ENCODE measurements around the gene ADGRG3. TPM values are rescaled to one million over a fixed set of nuclear protein-coding genes. Genes with fewer than 3 reads are reported as not detected.

ADGRG3 gene
- total and polyA plus RNA-seq, 4 donors: 1.8 to 66.2 (median 9.4) TPM

DNA sequence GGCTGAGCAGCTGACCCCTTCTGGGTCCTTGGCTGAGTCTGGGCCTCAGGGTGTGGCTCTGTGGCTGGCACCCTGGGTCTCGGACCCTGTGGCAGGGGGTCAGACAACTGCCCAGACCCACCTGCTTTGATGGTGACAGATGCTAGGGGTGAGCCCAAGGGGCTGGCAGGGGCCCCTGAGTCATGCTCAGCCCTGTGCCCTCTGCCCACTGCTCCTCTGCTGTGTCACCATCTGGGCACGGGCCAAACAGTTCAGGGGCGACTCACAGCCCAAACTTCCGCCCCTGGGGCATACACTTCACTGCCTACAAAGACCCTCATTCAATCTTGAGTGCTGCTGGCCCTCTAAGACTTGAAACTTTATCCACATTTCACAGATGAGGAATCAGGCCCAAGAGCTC lies 33.9 kb upstream of the ADGRG3 start:
- DNase-seq (no peak), ATAC-seq (ENCODE audit: insufficient read depth, low FRiP score) (no peak)
- Histone ChIP-seq H3K4me3 (no peak overlapping the region), H3K36me3 (ENCODE audit: control insufficient read depth in 4 of 4, insufficient read depth in 4 of 4, low read length in 4 of 4) (no peaks in the 10 kb centered on the region), H3K27me3 (ENCODE audit: control insufficient read depth in 3 of 3, insufficient read depth in 3 of 3, low read length in 2 of 3) (no peaks in the 10 kb centered on the region), H3K9me3 (ENCODE audit: control insufficient read depth in 4 of 4, insufficient read depth in 3 of 4, low read length in 3 of 4) (no peaks in the 10 kb centered on the region), H3K9ac (ENCODE audit: insufficient read depth in 1 of 2, low read length in 2 of 2) (no peak overlapping the region), H3K4me1 (ENCODE audit: control insufficient read depth in 5 of 5, insufficient read depth in 5 of 5, low read length in 5 of 5) (peaks cover 0 to 38% (median 12%) of the 10 kb centered on the region in 5 donors), H3K27ac (ENCODE audit: low read depth in 1 of 2, low read length in 1 of 2) (no peak overlapping the region)
- 43 to 60% methylated on average over 4 of the region's 4 CpGs for WGBS, 2 donors
- TF ChIP-seq, protein P1, sequence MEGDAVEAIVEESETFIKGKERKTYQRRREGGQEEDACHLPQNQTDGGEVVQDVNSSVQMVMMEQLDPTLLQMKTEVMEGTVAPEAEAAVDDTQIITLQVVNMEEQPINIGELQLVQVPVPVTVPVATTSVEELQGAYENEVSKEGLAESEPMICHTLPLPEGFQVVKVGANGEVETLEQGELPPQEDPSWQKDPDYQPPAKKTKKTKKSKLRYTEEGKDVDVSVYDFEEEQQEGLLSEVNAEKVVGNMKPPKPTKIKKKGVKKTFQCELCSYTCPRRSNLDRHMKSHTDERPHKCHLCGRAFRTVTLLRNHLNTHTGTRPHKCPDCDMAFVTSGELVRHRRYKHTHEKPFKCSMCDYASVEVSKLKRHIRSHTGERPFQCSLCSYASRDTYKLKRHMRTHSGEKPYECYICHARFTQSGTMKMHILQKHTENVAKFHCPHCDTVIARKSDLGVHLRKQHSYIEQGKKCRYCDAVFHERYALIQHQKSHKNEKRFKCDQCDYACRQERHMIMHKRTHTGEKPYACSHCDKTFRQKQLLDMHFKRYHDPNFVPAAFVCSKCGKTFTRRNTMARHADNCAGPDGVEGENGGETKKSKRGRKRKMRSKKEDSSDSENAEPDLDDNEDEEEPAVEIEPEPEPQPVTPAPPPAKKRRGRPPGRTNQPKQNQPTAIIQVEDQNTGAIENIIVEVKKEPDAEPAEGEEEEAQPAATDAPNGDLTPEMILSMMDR (IDR thresholded peaks at IDR 0.05; ENCODE audit: control extremely low read depth, extremely low read depth): no peak

DNA sequence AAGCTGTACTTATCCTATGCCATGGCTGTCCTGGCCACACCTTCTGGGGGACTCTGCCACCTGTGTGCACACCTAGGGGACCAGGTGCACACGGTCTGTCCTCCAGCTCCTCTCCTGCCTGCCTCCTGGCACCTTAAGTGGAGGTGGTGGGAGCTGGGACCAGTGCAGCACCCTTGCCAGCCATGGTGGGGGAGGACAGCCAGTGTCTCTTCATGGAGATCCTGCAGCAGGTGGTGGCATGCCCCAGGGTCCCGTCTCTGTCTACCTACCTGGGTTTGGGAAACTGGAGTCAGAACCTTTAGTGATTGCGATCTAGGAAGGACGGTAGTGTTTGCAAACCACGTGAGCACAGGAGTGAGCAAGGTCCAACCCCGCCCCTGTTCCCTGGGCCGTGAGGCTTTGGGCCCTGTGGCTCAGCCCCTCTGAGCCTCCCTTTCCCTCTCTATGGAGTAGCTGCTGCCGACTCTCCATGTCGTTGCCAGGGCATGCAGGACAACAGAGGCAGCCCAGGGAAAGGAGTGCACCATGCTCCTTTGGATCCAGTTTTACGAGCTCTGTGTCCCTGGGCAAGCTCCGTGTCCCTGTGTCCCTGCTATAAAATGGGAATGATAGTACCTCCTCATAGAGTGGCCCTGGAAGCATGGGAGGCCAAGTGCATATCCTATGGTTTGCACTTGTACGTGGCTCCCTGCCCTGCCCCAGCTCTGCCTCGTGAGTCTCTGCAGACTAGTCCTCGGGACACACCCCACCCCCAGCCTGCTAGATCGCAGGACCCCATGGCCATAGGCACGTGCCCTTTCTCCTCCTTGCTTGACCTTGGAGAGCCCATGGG lies 32.6 kb upstream of the ADGRG3 start:
- H3K36me3 ChIP-seq (ENCODE audit: control insufficient read depth in 4 of 4, insufficient read depth in 4 of 4, low read length in 4 of 4): no peaks in the 10 kb centered on the region
- no peak for ATAC-seq (ENCODE audit: insufficient read depth, low FRiP score)
- H3K27me3 ChIP-seq (ENCODE audit: control insufficient read depth in 3 of 3, insufficient read depth in 3 of 3, low read length in 2 of 3): no peaks in the 10 kb centered on the region
- H3K4me3 ChIP-seq: no peak overlapping the region
- peak overlapping the region; percentile 30 to 58 for H3K27ac ChIP-seq (ENCODE audit: low read depth in 1 of 2, low read length in 1 of 2)
- H3K4me1 ChIP-seq (ENCODE audit: control insufficient read depth in 5 of 5, insufficient read depth in 5 of 5, low read length in 5 of 5): peaks cover 0 to 41% (median 15%) of the 10 kb centered on the region in 5 donors
- no peak overlapping the region for H3K9ac ChIP-seq (ENCODE audit: insufficient read depth in 1 of 2, low read length in 2 of 2)
- DNase-seq: no peak
- no peaks in the 10 kb centered on the region for H3K9me3 ChIP-seq (ENCODE audit: control insufficient read depth in 4 of 4, insufficient read depth in 3 of 4, low read length in 3 of 4)
- WGBS, 2 donors: 76 to 84% methylated on average over 16 of the region's 16 CpGs
- TF ChIP-seq, protein P1 (IDR thresholded peaks at IDR 0.05; ENCODE audit: control extremely low read depth, extremely low read depth): no peak

DNA sequence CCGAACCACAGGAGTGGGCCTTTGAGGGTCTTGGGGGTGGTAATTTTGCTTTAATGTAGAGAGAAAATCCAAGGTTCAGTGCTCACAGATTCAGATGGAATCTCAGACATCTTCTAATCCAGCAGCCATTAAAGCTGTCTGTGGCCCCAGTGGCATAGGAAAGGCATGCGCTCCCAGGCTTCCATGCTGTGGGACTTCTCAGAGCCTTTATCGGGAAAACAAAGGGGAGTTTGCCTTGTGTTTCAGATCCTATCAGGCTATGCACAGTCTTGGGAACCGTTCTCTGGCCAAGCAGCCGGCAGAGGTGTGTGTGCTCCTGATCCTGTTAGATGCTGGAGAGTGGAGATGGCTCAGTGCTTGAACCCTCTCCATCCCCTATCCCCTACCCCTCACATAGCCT lies 31.9 kb upstream of the ADGRG3 start:
- Histone ChIP-seq H3K27me3 (ENCODE audit: control insufficient read depth in 3 of 3, insufficient read depth in 3 of 3, low read length in 2 of 3) (no peaks in the 10 kb centered on the region), H3K4me1 (ENCODE audit: control insufficient read depth in 5 of 5, insufficient read depth in 5 of 5, low read length in 5 of 5) (peaks cover 0 to 39% (median 15%) of the 10 kb centered on the region in 5 donors), H3K9ac (ENCODE audit: insufficient read depth in 1 of 2, low read length in 2 of 2) (no peak overlapping the region), H3K4me3 (no peak overlapping the region), H3K36me3 (ENCODE audit: control insufficient read depth in 4 of 4, insufficient read depth in 4 of 4, low read length in 4 of 4) (no peaks in the 10 kb centered on the region), H3K9me3 (ENCODE audit: control insufficient read depth in 4 of 4, insufficient read depth in 3 of 4, low read length in 3 of 4) (no peaks in the 10 kb centered on the region), H3K27ac (ENCODE audit: low read depth in 1 of 2, low read length in 1 of 2) (peak overlapping the region; percentile 58 to 59)
- 87 to 97% methylated on average over 5 of the region's 5 CpGs for WGBS, 2 donors
- TF ChIP-seq, protein P1 (IDR thresholded peaks at IDR 0.05; ENCODE audit: control extremely low read depth, extremely low read depth): no peak
- DNase-seq (no peak), ATAC-seq (ENCODE audit: insufficient read depth, low FRiP score) (no peak)

Data from lung (tissue), 12 donors.